ENCODE measurements around the gene RGS3. TPM values are rescaled to one million over a fixed set of nuclear protein-coding genes. Genes with fewer than 3 reads are reported as not detected.

The RGS3 gene
- polyA plus RNA-seq, 3 donors, result 43.3 to 54.3 (median 43.4) TPM

- DNase-seq, result no peak
Observed at GRCh38 chr9:113616621-113617496, 153.3 kb downstream of the RGS3 start.

- DNase-seq, result no peak
Observed at GRCh38 chr9:113617550-113617949, 154.0 kb downstream of the RGS3 start.

GRCh38 chr9:113618836-113619490, 155.4 kb downstream of the RGS3 start:
- DNase-seq, result no peak

GRCh38 chr9:113619491-113620376, 156.2 kb downstream of the RGS3 start:
- no peak for DNase-seq

GRCh38 chr9:113620377-113621161, 157.0 kb downstream of the RGS3 start:
- DNase-seq, result peak; percentile 92

GRCh38 chr9:113621309-113621791, 157.8 kb downstream of the RGS3 start:
- DNase-seq, result no peak

GRCh38 chr9:113621980-113622379, 158.5 kb downstream of the RGS3 start:
- no peak for DNase-seq

GRCh38 chr9:113622600-113623400, 159.3 kb downstream of the RGS3 start:
- DNase-seq, result peak; percentile 69

- no peak for DNase-seq
Observed at GRCh38 chr9:113623851-113624485, 160.4 kb downstream of the RGS3 start.

GRCh38 chr9:113624721-113625120, 161.2 kb downstream of the RGS3 start:
- no peak for DNase-seq

GRCh38 chr9:113625486-113625885, 162.0 kb downstream of the RGS3 start:
- no peak for DNase-seq

GRCh38 chr9:113626735-113627495, 163.4 kb downstream of the RGS3 start:
- DNase-seq, result no peak

- no peak for DNase-seq
Observed at GRCh38 chr9:113628621-113629020, 165.1 kb downstream of the RGS3 start.

GRCh38 chr9:113630386-113631136, 167.0 kb downstream of the RGS3 start:
- DNase-seq, result no peak

- no peak for DNase-seq
Observed at GRCh38 chr9:113631137-113631765, 167.7 kb downstream of the RGS3 start.

- no peak for DNase-seq
Observed at GRCh38 chr9:113631871-113632665, 168.5 kb downstream of the RGS3 start.
